Type B pancreatic cell (in vitro differentiated cells): ENCODE measurements around the gene GNGT2. TPM values are rescaled to one million over a fixed set of nuclear protein-coding genes. Genes with fewer than 3 reads are reported as not detected.
A peak's percentile ranks its signal among the peaks of the same experiment; 100 is the strongest.

Experiments
- DNase-seq: peaks from one replicate; pipeline ENCODE4 v3.0.0; 2021; ENCODE audit warnings: mixed read lengths; ENCODE audit not compliant: unreplicated experiment; ENCODE audit errors: extremely low spot score
- H3K27ac Mint-ChIP-seq: 2 replicates; pipeline ENCODE4 v1.8.0; 2021; ENCODE audit warnings: mild to moderate bottlenecking, mixed read lengths
- H3K27me3 Mint-ChIP-seq: 2 replicates; pipeline ENCODE4 v1.8.0; 2021; ENCODE audit warnings: mixed read lengths
- H3K36me3 Mint-ChIP-seq: 2 replicates; pipeline ENCODE4 v1.8.0; 2021; ENCODE audit warnings: mixed read lengths
- H3K4me1 Mint-ChIP-seq: one replicate; pipeline ENCODE4 v1.8.0; 2021; ENCODE audit warnings: mixed read lengths; ENCODE audit not compliant: unreplicated experiment
- H3K4me3 Mint-ChIP-seq: 2 replicates; pipeline ENCODE4 v1.8.0; 2021; ENCODE audit warnings: mild to moderate bottlenecking, mixed read lengths
- H3K9me3 Mint-ChIP-seq: 2 replicates; pipeline ENCODE4 v1.8.0; 2021; ENCODE audit warnings: mixed read lengths
- CTCF ChIP-seq: fragments of 200-600 bp; sonication (generic); conservative IDR thresholded peaks from 2 replicates; pipeline ENCODE4 v1.5.0; 2021; ENCODE audit warnings: antibody characterized with exemption, mild to moderate bottlenecking
- total RNA-seq: library from RNA; stranded (reverse); gene quantifications from 2 replicates; pipeline ENCODE4 v1.2.1, GENCODE V29; 2021; ENCODE audit warnings: low replicate concordance

The GNGT2 gene
- total RNA-seq, 1 donor from 2014 or later: 0.34 TPM

GRCh38 chr17:49234509-49235080 is 24.2 kb upstream of the GNGT2 start:
- Mint-ChIP-seq H3K4me1 (peaks cover 4% of the 10 kb centered on the region), H3K27ac (no peak overlapping the region), H3K4me3 (no peak overlapping the region), H3K27me3 (peaks cover 44% of the 10 kb centered on the region), H3K9me3 (no peaks in the 10 kb centered on the region), H3K36me3 (no peaks in the 10 kb centered on the region)
- DNase-seq: no peak
- no peak for TF ChIP-seq CTCF

GRCh38 chr17:49231563-49231894 is 21.2 kb upstream of the GNGT2 start:
- Mint-ChIP-seq H3K4me3 (peak overlapping the region; percentile 89), H3K27me3 (peaks cover 62% of the 10 kb centered on the region), H3K27ac (no peak overlapping the region), H3K4me1 (peaks cover 8% of the 10 kb centered on the region), H3K36me3 (no peaks in the 10 kb centered on the region), H3K9me3 (no peaks in the 10 kb centered on the region)
- no peak for TF ChIP-seq CTCF
- DNase-seq: no peak

- no peaks in the 10 kb centered on the region for H3K9me3 Mint-ChIP-seq
- peaks cover 65% of the 10 kb centered on the region for H3K27me3 Mint-ChIP-seq
- no peak for TF ChIP-seq CTCF
- peaks cover 8% of the 10 kb centered on the region for H3K4me1 Mint-ChIP-seq
- H3K4me3 Mint-ChIP-seq: peak within 1 kb of the TSS; percentile 89
- H3K27ac Mint-ChIP-seq: no peak within 1 kb of the TSS
- peak; percentile 88 for DNase-seq
- H3K36me3 Mint-ChIP-seq: no peaks in the 10 kb centered on the region
These were observed 20.5 kb upstream of the GNGT2 start, which contains the start of gene PHOSPHO1 for GRCh38 chr17:49230636-49231562. TSS of gene PHOSPHO1 (minus strand) at chr17:49230787. CDS start at chr17:49226691, 4,096 bp downstream.

- no peak overlapping the region for H3K27ac Mint-ChIP-seq
- DNase-seq: no peak
- no peak for TF ChIP-seq CTCF
- peaks cover 8% of the 10 kb centered on the region for H3K4me1 Mint-ChIP-seq
- no peaks in the 10 kb centered on the region for H3K9me3 Mint-ChIP-seq
- peak overlapping the region; percentile 89 for H3K4me3 Mint-ChIP-seq
- no peaks in the 10 kb centered on the region for H3K36me3 Mint-ChIP-seq
- H3K27me3 Mint-ChIP-seq: peaks cover 69% of the 10 kb centered on the region
These were observed 19.6 kb upstream of the GNGT2 start for GRCh38 chr17:49229805-49230600.

GRCh38 chr17:49229076-49229804 is 18.9 kb upstream of the GNGT2 start:
- H3K27ac Mint-ChIP-seq: no peak overlapping the region
- peak overlapping the region; percentile 77 for H3K4me3 Mint-ChIP-seq
- no peaks in the 10 kb centered on the region for H3K36me3 Mint-ChIP-seq
- no peak for DNase-seq
- H3K9me3 Mint-ChIP-seq: no peaks in the 10 kb centered on the region
- no peak for TF ChIP-seq CTCF
- peaks cover 8% of the 10 kb centered on the region for H3K4me1 Mint-ChIP-seq
- H3K27me3 Mint-ChIP-seq: peaks cover 71% of the 10 kb centered on the region
